OCI-LY3 (cell line): ENCODE measurements around the gene SVOPL.

Experiments used
- H2AFZ ChIP-seq: fragments of 200-600, 300-600 bp; shearing (Covaris generic); 2 replicates; pipeline ENCODE4 v1.6.0; 2014; ENCODE audit warnings: antibody characterized with exemption, low read depth, low read length
- H3K27ac ChIP-seq: fragments of 200-600, 300-600 bp; sonication (generic); 2 replicates; pipeline ENCODE4 v1.5.1; 2014; ENCODE audit warnings: mild to moderate bottlenecking, low read length, moderate library complexity, mixed read lengths
- H3K27me3 ChIP-seq: fragments of 200-600, 300-600 bp; sonication (generic); 2 replicates; pipeline ENCODE4 v1.6.1; 2014; ENCODE audit warnings: low read depth, low read length, mixed read lengths
- H3K36me3 ChIP-seq: fragments of 200-600, 300-600 bp; sonication (generic); replicated peaks from 2 replicates; pipeline ENCODE3; 2014; ENCODE audit warnings: low read depth, low read length, mixed read lengths
- H3K4me1 ChIP-seq: fragments of 300-600, 200-600 bp; sonication (generic); 2 replicates; pipeline ENCODE4 v1.6.1; 2014; ENCODE audit warnings: low read length, mixed read lengths
- H3K4me2 ChIP-seq: fragments of 200-600, 300-600 bp; sonication (generic); 2 replicates; pipeline ENCODE4 v1.6.1; 2014; ENCODE audit warnings: low read length, mixed read lengths
- H3K4me3 ChIP-seq: fragments of 300-600, 200-600 bp; sonication (generic); 2 replicates; pipeline ENCODE4 v1.5.1; 2014; ENCODE audit warnings: antibody characterized with exemption, mild to moderate bottlenecking, low read length, moderate library complexity
- H3K79me2 ChIP-seq: fragments of 300-600, 200-600 bp; shearing (Covaris generic); 2 replicates; pipeline ENCODE4 v1.6.1; 2014; ENCODE audit warnings: mild to moderate bottlenecking, low read length, mixed read lengths
- H3K9ac ChIP-seq: fragments of 300-600, 200-600 bp; shearing (Covaris generic); 2 replicates; pipeline ENCODE4 v1.6.0; 2014; ENCODE audit warnings: mild to moderate bottlenecking, low read length, moderate library complexity
- H3K9me3 ChIP-seq: fragments of 200-600, 300-600 bp; shearing (Covaris generic); 2 replicates; pipeline ENCODE4 v1.6.1; 2014; ENCODE audit warnings: low read length, mixed read lengths; ENCODE audit not compliant: insufficient read depth
- H4K20me1 ChIP-seq: fragments of 200-600, 300-600 bp; sonication (generic); 2 replicates; pipeline ENCODE4 v1.6.1; 2016; ENCODE audit warnings: low read length, mixed read lengths; ENCODE audit not compliant: insufficient read depth
- EZH2phosphoT487 ChIP-seq: fragments of 200-600 bp; shearing (Covaris generic); IDR thresholded peaks from 2 replicates; pipeline ENCODE4 v1.6.1; 2018; ENCODE audit warnings: antibody characterized with exemption, mixed run types, low read depth
- TF ChIP-seq, protein P1 (sequence below): fragments of 200-600, 300-600 bp; sonication (generic); IDR thresholded peaks from 2 replicates; pipeline ENCODE4 v1.5.1; 2014; ENCODE audit warnings: antibody characterized with exemption, low read length, low read depth

SVOPL gene

DNA sequence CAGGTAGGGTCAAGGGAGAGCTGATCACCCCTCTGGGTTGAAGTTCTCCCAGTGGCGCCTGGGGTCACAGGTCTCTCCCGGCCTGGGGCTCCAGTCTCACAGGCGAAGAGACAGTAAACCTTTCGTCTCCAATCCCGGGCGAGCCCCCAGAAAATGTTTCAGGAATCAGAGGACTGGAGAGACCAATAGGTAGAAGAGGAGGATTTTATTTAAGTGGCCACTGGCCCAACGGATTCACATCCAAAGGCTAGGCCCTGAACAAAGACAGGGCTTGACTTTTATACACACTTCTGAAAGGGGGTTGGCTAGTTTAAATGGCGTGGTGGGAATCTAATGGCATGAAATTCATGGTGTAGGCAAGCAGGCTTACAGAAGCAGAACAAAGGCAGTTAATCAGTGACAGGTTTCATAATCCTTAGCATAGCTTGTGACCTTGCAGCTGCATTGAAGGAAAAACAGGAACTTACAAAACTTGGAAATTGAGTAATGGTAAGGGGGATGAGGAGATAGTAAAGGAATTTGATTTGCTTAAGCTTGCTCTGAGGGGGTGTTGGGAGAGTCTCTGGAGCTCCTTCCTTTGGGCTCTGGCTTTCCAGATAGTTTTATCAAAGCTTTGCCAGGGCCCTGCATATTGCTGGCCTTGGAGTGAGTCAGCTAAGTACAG, 135.6 kb downstream of the SVOPL start:
- H3K79me2 ChIP-seq = no peaks in the 10 kb centered on the region
- peaks cover 11% of the 10 kb centered on the region for H3K36me3 ChIP-seq
- peak overlapping the region; percentile 63 for H3K9ac ChIP-seq
- H3K9me3 ChIP-seq = no peaks in the 10 kb centered on the region
- peaks cover 25% of the 10 kb centered on the region for H3K4me1 ChIP-seq
- H3K4me2 ChIP-seq = peak overlapping the region; percentile 96
- no peak overlapping the region for H2AFZ ChIP-seq
- TF ChIP-seq, protein P1, sequence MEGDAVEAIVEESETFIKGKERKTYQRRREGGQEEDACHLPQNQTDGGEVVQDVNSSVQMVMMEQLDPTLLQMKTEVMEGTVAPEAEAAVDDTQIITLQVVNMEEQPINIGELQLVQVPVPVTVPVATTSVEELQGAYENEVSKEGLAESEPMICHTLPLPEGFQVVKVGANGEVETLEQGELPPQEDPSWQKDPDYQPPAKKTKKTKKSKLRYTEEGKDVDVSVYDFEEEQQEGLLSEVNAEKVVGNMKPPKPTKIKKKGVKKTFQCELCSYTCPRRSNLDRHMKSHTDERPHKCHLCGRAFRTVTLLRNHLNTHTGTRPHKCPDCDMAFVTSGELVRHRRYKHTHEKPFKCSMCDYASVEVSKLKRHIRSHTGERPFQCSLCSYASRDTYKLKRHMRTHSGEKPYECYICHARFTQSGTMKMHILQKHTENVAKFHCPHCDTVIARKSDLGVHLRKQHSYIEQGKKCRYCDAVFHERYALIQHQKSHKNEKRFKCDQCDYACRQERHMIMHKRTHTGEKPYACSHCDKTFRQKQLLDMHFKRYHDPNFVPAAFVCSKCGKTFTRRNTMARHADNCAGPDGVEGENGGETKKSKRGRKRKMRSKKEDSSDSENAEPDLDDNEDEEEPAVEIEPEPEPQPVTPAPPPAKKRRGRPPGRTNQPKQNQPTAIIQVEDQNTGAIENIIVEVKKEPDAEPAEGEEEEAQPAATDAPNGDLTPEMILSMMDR = no peak
- no peak for TF ChIP-seq EZH2phosphoT487
- H3K27ac ChIP-seq = peak overlapping the region; percentile 86
- H3K4me3 ChIP-seq = peak overlapping the region; percentile 75
- H4K20me1 ChIP-seq = no peaks in the 10 kb centered on the region
- H3K27me3 ChIP-seq = no peaks in the 10 kb centered on the region

DNA sequence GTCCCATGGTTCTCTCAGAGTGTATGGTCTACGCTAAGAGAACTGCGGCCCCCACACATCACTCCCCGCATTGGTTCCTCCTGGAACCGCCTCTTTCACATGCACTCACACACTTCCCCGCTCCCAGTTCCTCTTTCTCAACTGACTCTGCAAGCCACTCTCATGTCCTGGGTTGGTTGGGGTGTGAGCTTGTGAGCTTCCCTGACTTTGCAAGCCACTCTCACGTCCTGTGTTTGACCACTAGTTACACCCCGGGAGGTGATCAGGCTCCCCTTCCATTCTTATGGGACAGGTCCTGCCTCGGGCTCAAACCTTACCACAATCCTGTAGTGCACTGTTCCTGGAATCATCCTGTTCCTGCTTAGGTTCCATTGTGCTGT, 136.1 kb downstream of the SVOPL start:
- peak overlapping the region; percentile 75 for H3K4me3 ChIP-seq
- H3K27ac ChIP-seq = peak overlapping the region; percentile 86
- TF ChIP-seq EZH2phosphoT487 = no peak
- TF ChIP-seq, protein P1 = no peak
- H2AFZ ChIP-seq = peak overlapping the region; percentile 60
- no peaks in the 10 kb centered on the region for H4K20me1 ChIP-seq
- peak overlapping the region; percentile 96 for H3K4me2 ChIP-seq
- no peaks in the 10 kb centered on the region for H3K9me3 ChIP-seq
- H3K79me2 ChIP-seq = no peaks in the 10 kb centered on the region
- H3K4me1 ChIP-seq = peaks cover 25% of the 10 kb centered on the region
- peaks cover 11% of the 10 kb centered on the region for H3K36me3 ChIP-seq
- no peaks in the 10 kb centered on the region for H3K27me3 ChIP-seq
- H3K9ac ChIP-seq = peak overlapping the region; percentile 63

DNA sequence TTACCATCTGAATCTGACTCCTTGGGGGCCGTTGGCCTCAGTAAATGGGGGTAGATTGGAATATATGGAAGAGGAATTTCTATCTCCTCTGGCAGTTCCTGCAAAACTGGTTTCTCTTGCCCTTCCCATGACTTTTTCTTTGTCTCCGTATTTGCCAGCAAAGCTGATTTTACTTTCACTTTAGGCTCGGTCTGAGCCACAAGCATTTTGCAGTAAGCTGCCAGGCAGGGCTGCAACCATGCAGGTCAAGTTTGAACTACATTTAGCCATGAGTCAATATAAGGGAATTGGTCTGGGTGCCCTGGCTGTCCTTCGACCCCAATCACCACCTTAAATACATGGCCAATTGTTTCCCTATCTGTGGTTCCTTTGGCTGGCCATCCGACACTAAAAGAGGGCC, 136.8 kb downstream of the SVOPL start:
- no peaks in the 10 kb centered on the region for H3K27me3 ChIP-seq
- peak overlapping the region; percentile 96 for H3K4me2 ChIP-seq
- H3K4me3 ChIP-seq = peak overlapping the region; percentile 75
- H4K20me1 ChIP-seq = no peaks in the 10 kb centered on the region
- no peaks in the 10 kb centered on the region for H3K9me3 ChIP-seq
- peak overlapping the region; percentile 86 for H3K27ac ChIP-seq
- peaks cover 25% of the 10 kb centered on the region for H3K4me1 ChIP-seq
- peak overlapping the region; percentile 63 for H3K9ac ChIP-seq
- TF ChIP-seq EZH2phosphoT487 = no peak
- TF ChIP-seq, protein P1 = no peak
- H3K36me3 ChIP-seq = peaks cover 10% of the 10 kb centered on the region
- peak overlapping the region; percentile 60; the same call in 1 of the 2 replicates for H2AFZ ChIP-seq
- H3K79me2 ChIP-seq = no peaks in the 10 kb centered on the region

DNA sequence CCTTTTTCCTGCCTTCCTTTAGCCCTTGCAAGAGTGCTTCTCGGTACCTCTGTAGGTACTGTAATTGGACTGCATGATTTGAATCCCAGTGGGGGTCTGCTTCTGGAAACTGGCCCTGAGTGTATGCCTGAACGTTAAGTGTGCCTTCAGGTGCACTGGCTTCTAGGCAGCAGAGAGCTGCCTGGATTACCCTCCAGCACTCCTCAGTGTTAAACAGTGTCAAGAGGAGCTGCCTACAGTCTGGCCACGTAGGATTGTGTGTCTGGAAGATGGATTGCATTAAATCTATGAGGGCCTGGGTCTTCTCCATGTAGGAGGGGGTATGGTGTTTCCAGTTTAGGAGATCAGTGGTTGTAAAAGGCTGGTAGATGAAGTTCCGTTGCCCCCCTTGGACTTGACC, 137.4 kb downstream of the SVOPL start:
- Histone ChIP-seq H3K79me2 (no peaks in the 10 kb centered on the region), H4K20me1 (no peaks in the 10 kb centered on the region), H3K9me3 (no peaks in the 10 kb centered on the region), H3K36me3 (peaks cover 5% of the 10 kb centered on the region), H2AFZ (no peak overlapping the region), H3K27me3 (no peaks in the 10 kb centered on the region), H3K4me2 (peak overlapping the region; percentile 96), H3K4me1 (peaks cover 25% of the 10 kb centered on the region), H3K4me3 (peak overlapping the region; percentile 75), H3K27ac (no peak overlapping the region), H3K9ac (no peak overlapping the region)
- TF ChIP-seq, protein P1 = no peak
- TF ChIP-seq EZH2phosphoT487 = no peak
